Prostate gland (tissue), 2 donors: ENCODE data around the gene ENO2. TPM values are rescaled to one million over a fixed set of nuclear protein-coding genes. Genes with fewer than 3 reads are reported as not detected.
"Not testable (repeated sequence)": the region's sequence is repeated elsewhere in the genome, so short reads cannot be mapped to it uniquely, and the experiment has no call there.

Source experiments
- DNase-seq: peaks from one replicate; pipeline ENCODE4 v3.0.0-alpha.2; 2019; ENCODE audit warnings: low spot score
- H3K27ac ChIP-seq, 2 donors: fragments of 200-600 bp; sonication (generic); 2 replicates each; pipeline ENCODE4 v1.5.1; 2017 to 2019
- H3K27me3 ChIP-seq: fragments of 200-600 bp; sonication (generic); replicated peaks from 2 replicates; pipeline ENCODE4 v1.5.1; 2019; ENCODE audit not compliant: insufficient read depth
- H3K36me3 ChIP-seq, 2 donors: fragments of 200-600 bp; sonication (generic); 1 replicate in 1 of 2; 2 replicates in 1 of 2; pipeline versions ENCODE4 v1.5.1 to v1.8.1; 2017 to 2019
- H3K4me1 ChIP-seq: fragments of 200-600 bp; sonication (generic); replicated peaks from 2 replicates; pipeline ENCODE4 v1.5.1; 2019
- H3K4me3 ChIP-seq, 2 donors: fragments of 200-600 bp; sonication (generic); 2 replicates each; pipeline ENCODE4 v1.5.1; 2017 to 2019
- H3K9me3 ChIP-seq: fragments of 200-600 bp; sonication (generic); 2 replicates; pipeline ENCODE4 v1.5.1; 2017
- CTCF ChIP-seq, 4 experiments: fragments of 200-600 bp in 2 of 4; fragments of 450-650 bp in 2 of 4; sonication (generic) in 2 of 4; IDR thresholded peaks; 1 replicate in 3 of 4; 2 replicates in 1 of 4; pipeline ENCODE4 v1.5.1; 2016 to 2019; ENCODE audit warnings: antibody characterized with exemption in 4 of 4, mild to moderate bottlenecking in 2 of 4, moderate library complexity in 2 of 4
- POLR2A ChIP-seq: fragments of 450-650 bp; IDR thresholded peaks from one replicate; pipeline ENCODE4 v1.6.1; 2016; ENCODE audit warnings: antibody characterized with exemption, mild to moderate bottlenecking
- POLR2AphosphoS5 ChIP-seq: sonication (generic); formaldehyde crosslinking; IDR thresholded peaks from one replicate; pipeline ENCODE4 v1.6.1; 2017; ENCODE audit warnings: antibody characterized with exemption
- WGBS: methylation state at CpG from one replicate; pipeline ENCODE4 v1.1.5; 2018; 5-methylcytosine and 5-hydroxymethylcytosine counted together
- intact Hi-C: fragments of 100-400 bp; cut with DNase I; formaldehyde crosslinking; loops from one replicate; pipeline ENCODE4 v1.14.2; 2022
- total RNA-seq, 2 donors: library from RNA; depleted of rRNA; stranded (reverse); fragments of >200 nt; gene quantifications; one replicate each; pipeline ENCODE4 v1.1.0, GENCODE V29; 2016

ENO2 gene
- total RNA-seq, 2 donors from 2014 or later: 6.9 to 13.0 TPM

GRCh38 chr12:6883683-6884082 is 30.7 kb upstream of the ENO2 start:
- H3K4me1 ChIP-seq: no peaks in the 10 kb centered on the region
- WGBS: 91% methylated on average over 11 of the region's 11 CpGs
- H3K27ac ChIP-seq: no peak overlapping the region
- TF ChIP-seq CTCF (IDR thresholded peaks at IDR 0.05): no peak
- TF ChIP-seq POLR2AphosphoS5: no peak
- no peak for TF ChIP-seq POLR2A
- no peak overlapping the region for H3K4me3 ChIP-seq
- DNase-seq: no peak
- intact Hi-C loops: no loop called here
- no peaks in the 10 kb centered on the region for H3K27me3 ChIP-seq
- no peaks in the 10 kb centered on the region for H3K36me3 ChIP-seq
- no peaks in the 10 kb centered on the region for H3K9me3 ChIP-seq

GRCh38 chr12:6884539-6884938 is 29.8 kb upstream of the ENO2 start:
- Histone ChIP-seq H3K27ac (no peak overlapping the region), H3K4me3 (no peak overlapping the region), H3K9me3 (no peaks in the 10 kb centered on the region), H3K36me3 (no peaks in the 10 kb centered on the region), H3K27me3 (no peaks in the 10 kb centered on the region), H3K4me1 (no peaks in the 10 kb centered on the region)
- no peak for DNase-seq
- 76% methylated on average over 22 of the region's 22 CpGs for WGBS
- intact Hi-C loops: no loop called here
- TF ChIP-seq CTCF (IDR thresholded peaks at IDR 0.05) (no peak), POLR2AphosphoS5 (no peak), POLR2A (no peak)

GRCh38 chr12:6886206-6886999 is 28.0 kb upstream of the ENO2 start:
- H3K36me3 ChIP-seq, H3K27me3 ChIP-seq, H3K4me3 ChIP-seq, H3K4me1 ChIP-seq, H3K9me3 ChIP-seq, DNase-seq, intact Hi-C loops, H3K27ac ChIP-seq: not testable (repeated sequence)
- WGBS: 72% methylated on average over 13 of the region's 15 CpGs

DNA sequence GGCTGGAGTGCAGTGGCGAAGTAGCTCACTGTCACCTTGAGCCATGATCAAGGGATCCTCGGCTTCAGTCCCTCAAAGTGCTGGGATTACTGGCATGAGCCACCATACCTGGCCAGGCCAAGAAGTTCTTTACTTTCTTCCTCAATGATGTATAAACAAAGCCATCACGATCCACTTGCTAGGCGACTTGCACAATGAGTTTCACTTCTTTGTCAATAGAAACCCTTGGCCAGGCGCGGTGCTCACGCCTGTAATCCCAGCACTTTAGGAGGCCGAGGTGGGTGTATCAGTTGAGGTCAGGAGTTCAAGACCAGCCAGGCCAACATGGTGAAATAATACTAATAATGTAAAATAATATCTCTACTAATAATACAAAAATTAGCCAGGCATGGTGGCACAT is 26.9 kb upstream of the ENO2 start:
- H3K27ac ChIP-seq: peak overlapping the region in 1 of 2 donors; percentile 25
- intact Hi-C loops: no loop called here
- no peak overlapping the region for H3K4me3 ChIP-seq
- no peak for TF ChIP-seq CTCF (IDR thresholded peaks at IDR 0.05)
- peak; percentile 67 for TF ChIP-seq POLR2AphosphoS5
- DNase-seq: peak; percentile 40
- H3K4me1 ChIP-seq: no peaks in the 10 kb centered on the region
- H3K9me3 ChIP-seq: no peaks in the 10 kb centered on the region
- no peaks in the 10 kb centered on the region for H3K36me3 ChIP-seq
- WGBS: 45% methylated on average over 8 of the region's 8 CpGs
- H3K27me3 ChIP-seq: no peaks in the 10 kb centered on the region

GRCh38 chr12:6888360-6888759 is 26.0 kb upstream of the ENO2 start:
- 75% methylated on average over 2 of the region's 2 CpGs for WGBS
- intact Hi-C loops: no loop called here
- Histone ChIP-seq H3K4me3 (no peak overlapping the region), H3K27me3 (no peaks in the 10 kb centered on the region), H3K4me1 (no peaks in the 10 kb centered on the region), H3K36me3 (no peaks in the 10 kb centered on the region), H3K27ac (no peak overlapping the region), H3K9me3 (no peaks in the 10 kb centered on the region)
- no peak for DNase-seq
- TF ChIP-seq CTCF (IDR thresholded peaks at IDR 0.05) (no peak), POLR2AphosphoS5 (no peak), POLR2A (no peak)

DNA sequence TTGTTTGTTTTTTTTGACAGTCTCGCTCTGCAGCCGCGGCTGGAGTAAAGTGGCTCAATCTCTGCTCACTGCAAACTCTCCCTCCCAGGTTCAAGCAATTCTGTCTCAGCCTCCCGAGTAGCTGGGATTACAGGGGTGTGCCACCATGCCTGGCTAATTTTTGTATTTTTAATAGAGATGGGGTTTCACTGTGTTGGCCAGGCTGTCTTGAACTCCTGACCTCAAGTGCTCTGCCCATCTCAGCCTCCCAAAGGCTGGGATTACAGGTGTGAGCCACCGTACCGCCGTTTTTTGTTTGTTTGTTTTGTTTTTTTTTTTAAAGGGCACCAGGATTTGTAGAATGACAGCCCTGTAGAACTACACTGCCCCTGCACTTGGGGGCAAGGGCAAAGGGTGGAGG is 25.6 kb upstream of the ENO2 start:
- DNase-seq, H3K27ac ChIP-seq, H3K4me3 ChIP-seq, H3K27me3 ChIP-seq, H3K4me1 ChIP-seq, H3K9me3 ChIP-seq, intact Hi-C loops, H3K36me3 ChIP-seq: not testable (repeated sequence)
- WGBS: 67% methylated on average over 7 of the region's 7 CpGs

- H3K36me3 ChIP-seq, H3K9me3 ChIP-seq, intact Hi-C loops, H3K27me3 ChIP-seq, H3K4me3 ChIP-seq, H3K4me1 ChIP-seq, DNase-seq: not testable (repeated sequence)
- WGBS: 94% methylated on average over 21 of the region's 21 CpGs
- peak overlapping the region; percentile 89 to 90 for H3K27ac ChIP-seq
These were observed 24.4 kb upstream of the ENO2 start for GRCh38 chr12:6889775-6890573.
